Measurements from ENCODE around the gene EGFR.
"Not testable (repeated sequence)": the region's sequence is repeated elsewhere in the genome, so short reads cannot be mapped to it uniquely, and the experiment has no call there.

The EGFR gene

GRCh38 chr7:55013851-55014250 lies 5.0 kb upstream of the EGFR start:
- DNase-seq (ENCODE audit: low spot score): no peak

DNA sequence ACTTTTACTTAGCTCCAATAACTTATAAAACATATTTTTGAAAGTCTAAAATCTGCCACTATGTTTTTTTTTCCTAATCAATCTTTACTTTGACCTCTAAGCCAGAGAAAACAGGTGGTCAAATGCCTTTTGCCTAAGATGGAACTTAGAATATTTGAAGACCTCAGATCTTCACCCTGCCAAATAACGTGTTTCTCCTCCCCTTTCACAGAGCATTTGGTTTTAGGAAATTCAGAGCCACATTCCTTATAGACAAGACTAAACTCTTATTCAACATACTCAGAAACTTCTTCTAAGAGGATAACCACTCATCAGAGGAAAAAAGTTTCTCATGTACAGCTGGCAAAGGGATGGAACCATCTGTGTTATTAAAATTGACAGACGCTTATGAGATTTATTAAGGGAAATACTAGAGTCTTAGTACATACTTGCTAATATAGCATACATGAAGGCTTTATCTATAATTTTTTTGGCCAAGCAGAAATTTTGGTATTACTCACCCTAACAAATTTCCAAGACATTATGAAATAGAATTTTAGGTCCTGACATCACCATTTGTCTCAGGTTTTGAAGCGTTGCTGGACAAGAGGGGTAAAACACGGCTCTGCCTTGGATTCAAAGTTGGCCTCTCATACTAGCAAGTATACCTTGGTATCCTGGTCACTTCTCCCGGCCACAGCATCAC lies 2.6 kb upstream of the EGFR start:
- no peak for DNase-seq (ENCODE audit: low spot score)

GRCh38 chr7:55016746-55017090 lies 2.1 kb upstream of the EGFR start:
- no peak for DNase-seq (ENCODE audit: low spot score)

DNA sequence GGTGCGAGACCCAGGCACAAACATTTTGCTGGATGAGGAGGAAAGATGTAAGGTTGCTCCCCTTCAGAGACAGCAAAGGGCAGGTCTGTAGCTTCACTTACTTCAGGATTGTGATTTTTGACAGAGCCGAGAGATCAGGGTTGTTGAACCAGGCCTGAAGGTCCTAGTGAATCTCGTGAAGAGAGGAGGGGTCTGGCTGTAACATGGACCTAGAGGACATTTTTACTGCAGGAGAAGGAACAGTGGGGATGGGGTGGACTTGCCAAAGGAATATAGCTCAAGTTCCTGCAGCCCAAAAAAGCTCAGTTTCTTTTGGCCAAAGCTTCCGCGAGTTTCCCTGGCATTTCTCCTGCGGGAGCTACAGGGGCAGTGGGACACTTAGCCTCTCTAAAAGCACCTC lies 976 bp upstream of the EGFR start:
- DNase-seq (ENCODE audit: low spot score): no peak

DNA sequence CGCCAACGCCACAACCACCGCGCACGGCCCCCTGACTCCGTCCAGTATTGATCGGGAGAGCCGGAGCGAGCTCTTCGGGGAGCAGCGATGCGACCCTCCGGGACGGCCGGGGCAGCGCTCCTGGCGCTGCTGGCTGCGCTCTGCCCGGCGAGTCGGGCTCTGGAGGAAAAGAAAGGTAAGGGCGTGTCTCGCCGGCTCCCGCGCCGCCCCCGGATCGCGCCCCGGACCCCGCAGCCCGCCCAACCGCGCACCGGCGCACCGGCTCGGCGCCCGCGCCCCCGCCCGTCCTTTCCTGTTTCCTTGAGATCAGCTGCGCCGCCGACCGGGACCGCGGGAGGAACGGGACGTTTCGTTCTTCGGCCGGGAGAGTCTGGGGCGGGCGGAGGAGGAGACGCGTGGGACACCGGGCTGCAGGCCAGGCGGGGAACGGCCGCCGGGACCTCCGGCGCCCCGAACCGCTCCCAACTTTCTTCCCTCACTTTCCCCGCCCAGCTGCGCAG lies 424 bp downstream of the EGFR start:
- no peak for DNase-seq (ENCODE audit: low spot score)

- no peak for DNase-seq (ENCODE audit: low spot score)
Measured at GRCh38 chr7:55019691-55020465, 1.1 kb downstream of the EGFR start.

DNA sequence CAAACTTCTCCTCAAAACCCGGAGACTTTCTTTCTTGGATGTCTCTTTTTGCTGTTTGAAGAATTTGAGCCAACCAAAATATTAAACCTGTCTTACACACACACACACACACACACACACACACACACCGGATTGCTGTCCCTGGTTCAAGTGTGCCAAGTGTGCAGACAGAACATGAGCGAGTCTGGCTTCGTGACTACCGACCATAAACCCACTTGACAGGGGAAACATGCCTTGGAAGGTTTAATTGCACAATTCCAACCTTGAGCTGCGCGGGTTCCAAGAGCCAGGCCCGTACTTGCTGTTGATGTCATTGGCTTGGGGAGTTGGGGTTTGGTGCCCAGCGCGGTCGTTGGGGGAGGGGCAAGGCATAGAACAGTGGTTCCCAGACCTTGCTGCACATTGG lies 1.7 kb downstream of the EGFR start:
- DNase-seq (ENCODE audit: low spot score): no peak

DNA sequence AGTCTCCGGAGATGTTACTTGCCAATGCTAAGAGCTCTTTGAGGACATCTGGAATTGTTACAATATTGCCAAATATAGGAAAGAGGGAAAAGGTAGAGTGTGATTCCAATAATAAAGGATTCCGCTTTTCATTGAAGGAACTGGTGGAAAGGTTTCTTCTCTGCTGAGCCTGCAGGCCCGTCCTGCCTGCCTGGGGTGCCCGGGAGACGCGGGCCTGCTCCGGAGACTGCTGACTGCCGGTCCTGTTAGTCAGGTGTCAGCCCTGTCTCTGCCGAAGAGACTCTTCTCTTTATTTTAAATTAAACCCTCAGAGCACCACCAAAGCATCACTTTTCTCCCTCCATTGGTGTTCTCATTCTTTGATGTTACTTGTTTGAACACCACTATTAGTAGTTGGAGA lies 2.2 kb downstream of the EGFR start:
- DNase-seq (ENCODE audit: low spot score): no peak

DNA sequence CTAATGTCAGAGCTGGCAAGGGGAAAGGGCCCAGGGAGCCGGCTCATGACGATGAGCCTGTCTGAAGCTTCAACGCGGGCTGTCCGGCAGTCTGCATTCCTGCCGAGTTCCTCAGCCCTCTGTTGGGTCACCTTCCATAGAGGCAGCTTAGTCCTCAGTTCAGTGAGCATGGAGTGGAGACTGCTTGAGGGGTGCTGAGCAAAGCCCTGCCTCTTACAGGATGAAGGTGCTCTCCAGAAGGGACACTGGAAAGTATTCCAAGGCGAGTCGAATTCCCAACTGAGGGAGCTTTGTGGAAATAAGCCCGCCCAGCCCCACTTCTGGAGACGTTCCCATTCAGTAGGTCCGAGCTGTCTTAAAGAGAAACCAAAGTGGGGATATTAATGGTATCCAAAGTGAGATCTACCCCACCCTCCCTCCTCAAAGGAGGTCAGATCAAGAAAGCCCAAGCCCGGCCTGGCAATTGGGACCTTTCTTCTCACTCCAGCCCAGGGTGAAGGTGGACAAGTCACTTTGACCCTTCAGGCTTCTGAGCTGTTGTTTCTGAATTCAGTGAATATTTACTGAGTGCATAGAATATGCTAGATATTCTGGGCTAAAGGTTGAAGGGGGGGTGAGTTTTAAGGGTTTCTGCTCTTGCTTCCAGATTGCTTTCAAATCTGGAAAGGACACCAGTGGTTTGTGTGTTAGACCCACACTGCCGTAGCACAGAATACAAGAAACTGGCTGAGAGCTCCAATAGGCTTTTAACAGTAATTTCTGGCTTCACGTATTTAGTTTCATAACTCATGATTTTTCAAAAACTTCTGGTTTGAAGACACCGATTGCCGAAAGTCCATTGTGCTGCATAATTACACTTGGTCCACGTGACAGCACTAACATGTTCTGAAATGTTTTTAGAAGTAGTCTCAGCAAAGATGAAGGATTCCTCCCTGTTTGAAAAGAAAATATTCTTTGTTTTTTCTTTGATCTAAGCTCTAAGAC lies 3.5 kb downstream of the EGFR start:
- DNase-seq (ENCODE audit: low spot score): no peak

DNA sequence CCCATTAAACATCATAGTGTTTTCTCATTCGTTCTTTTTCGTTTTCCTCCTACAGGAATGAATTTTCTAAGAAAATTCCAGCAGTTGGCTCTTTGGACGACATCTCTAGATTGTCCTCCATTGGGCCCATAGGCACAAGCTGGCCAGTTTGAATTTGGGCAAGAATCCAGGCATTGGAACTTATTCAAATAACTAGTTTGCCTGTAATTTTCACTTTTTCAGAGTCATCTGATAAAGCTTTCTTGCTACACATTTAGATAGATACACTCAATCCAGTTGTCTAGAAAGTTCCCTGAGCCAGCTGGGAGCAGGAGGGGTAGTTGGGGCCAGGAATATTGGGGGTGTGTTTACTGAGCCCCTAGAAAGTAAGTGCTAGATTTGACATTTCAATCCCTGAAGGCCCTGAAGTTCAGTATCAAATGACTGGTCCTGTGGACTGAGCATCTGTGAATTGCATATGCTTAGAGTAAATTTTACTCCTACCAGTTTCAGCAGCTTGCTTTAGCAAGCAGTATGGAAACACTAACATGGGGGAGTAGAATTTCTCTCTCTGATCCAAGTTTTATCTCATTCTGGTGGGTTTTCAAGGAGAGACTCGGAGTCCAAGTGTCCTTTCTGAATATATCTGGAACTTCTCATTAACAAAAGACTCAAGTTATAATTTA lies 5.2 kb downstream of the EGFR start:
- no peak for DNase-seq (ENCODE audit: low spot score)

GRCh38 chr7:55024776-55025175 lies 6.0 kb downstream of the EGFR start:
- no peak for DNase-seq (ENCODE audit: low spot score)

GRCh38 chr7:55026086-55026790 lies 7.4 kb downstream of the EGFR start:
- DNase-seq (ENCODE audit: low spot score): no peak

DNA sequence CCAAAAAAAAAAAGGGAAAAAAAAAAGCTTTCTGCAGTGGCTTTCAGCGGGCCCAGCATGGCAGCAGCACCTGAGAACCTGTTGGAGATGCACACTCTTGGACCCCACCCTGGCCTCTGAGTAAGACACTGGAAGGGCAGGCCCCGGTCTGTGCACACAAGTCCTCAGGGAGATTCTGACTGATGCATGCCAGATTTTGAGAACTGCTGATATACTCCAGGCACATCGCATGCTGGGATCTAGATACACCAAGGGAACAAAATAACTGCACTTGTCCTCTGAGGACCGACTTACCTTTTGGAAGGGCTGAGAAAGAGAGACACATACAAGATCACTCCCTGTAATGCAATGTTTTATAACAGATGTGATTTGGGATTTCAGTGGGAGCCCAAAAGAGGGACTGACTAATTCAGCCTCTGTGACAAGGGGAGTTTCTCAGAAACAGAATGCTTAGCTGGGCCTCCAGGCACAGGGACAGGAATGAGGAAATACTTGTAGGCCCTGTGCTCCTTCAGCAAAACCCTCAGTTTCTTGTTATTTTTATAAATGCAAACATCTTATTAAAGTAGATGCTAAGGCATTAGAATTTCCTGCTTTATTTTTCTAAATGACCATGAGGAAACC lies 8.2 kb downstream of the EGFR start:
- DNase-seq (ENCODE audit: low spot score): no peak

- DNase-seq (ENCODE audit: low spot score): no peak
Measured at GRCh38 chr7:55028011-55028410, 9.2 kb downstream of the EGFR start.

GRCh38 chr7:55030314-55030713 lies 11.5 kb downstream of the EGFR start:
- DNase-seq (ENCODE audit: low spot score): no peak

- no peak for DNase-seq (ENCODE audit: low spot score)
Measured at GRCh38 chr7:55031075-55031474, 12.3 kb downstream of the EGFR start.

- DNase-seq (ENCODE audit: low spot score): no peak
Measured at GRCh38 chr7:55032069-55032699, 13.4 kb downstream of the EGFR start.

- no peak for DNase-seq (ENCODE audit: low spot score)
Measured at GRCh38 chr7:55033236-55033846, 14.5 kb downstream of the EGFR start.

DNA sequence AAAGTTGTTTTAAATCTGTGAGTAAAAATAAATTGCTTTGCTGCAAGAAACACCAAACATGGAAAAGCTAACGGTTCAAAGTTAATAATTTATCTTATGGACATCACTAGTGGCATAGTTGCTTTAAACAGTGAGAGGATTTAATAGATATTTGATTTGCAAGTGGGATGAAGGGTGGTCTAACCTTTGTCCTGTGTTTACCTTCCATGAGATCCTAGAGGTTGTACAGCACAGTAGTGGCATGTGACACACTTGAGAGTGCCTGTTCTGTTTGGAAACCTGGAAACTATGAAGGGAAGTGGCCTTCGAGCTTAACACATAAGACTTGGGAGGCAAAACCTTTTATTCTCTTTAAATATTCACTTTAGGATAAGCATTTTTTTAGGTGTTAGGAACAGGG lies 16.0 kb downstream of the EGFR start:
- DNase-seq (ENCODE audit: low spot score): no peak

DNA sequence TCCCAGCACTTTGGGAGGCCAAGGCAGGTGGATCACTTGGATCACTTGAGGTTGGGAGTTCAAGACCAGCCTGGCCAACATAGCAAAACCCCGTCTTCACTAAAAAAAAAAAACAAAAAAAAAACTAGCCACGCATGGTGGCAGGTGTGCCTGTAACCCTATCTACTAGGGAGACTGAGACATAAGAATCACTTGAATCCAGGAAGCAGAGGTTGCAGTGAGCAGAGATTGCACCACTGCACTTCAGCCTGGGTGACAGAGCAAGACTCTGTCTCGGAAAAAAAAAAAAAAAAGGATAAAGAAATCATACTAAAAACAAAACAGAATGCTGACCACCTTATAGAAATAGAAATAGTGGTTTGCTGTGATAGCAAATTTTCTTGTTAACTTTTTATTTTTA lies 16.6 kb downstream of the EGFR start:
- DNase-seq (ENCODE audit: low spot score): not testable (repeated sequence)
